PFSK-1 (cell line): ENCODE results near the gene PI4KA.

ENCODE experiments used
- FOXP2 ChIP-seq: optimal IDR thresholded peaks from 2 replicates; pipeline ENCODE3; 2011; ENCODE audit warnings: borderline replicate concordance, control low read depth, inconsistent platforms; ENCODE audit not compliant: insufficient read depth; ENCODE audit errors: extremely low read length, extremely low read depth
- POLR2AphosphoS5 ChIP-seq: IDR thresholded peaks from 2 replicates; pipeline ENCODE4 v1.6.1; 2012; ENCODE audit warnings: low read depth, mild to moderate bottlenecking, control low read depth, low read length, moderate library complexity
- SIN3A ChIP-seq: IDR thresholded peaks from 2 replicates; pipeline ENCODE4 v1.6.1; 2012; ENCODE audit warnings: mild to moderate bottlenecking, low read length, moderate library complexity, borderline replicate concordance; ENCODE audit not compliant: insufficient read depth
- TAF1 ChIP-seq: IDR thresholded peaks from 2 replicates; pipeline ENCODE4 v1.6.1; 2012; ENCODE audit warnings: low read length, control low read depth, borderline replicate concordance; ENCODE audit not compliant: insufficient read depth
- TF ChIP-seq, protein P1 (sequence below), 2 experiments: IDR thresholded peaks; 2 replicates each; pipeline versions ENCODE4 v1.6.1 to v1.8.0; 2011 to 2012; ENCODE audit warnings: low read depth in 2 of 2, low read length in 2 of 2, control low read depth in 1 of 2, inconsistent platforms in 1 of 2, mild to moderate bottlenecking in 1 of 2, moderate library complexity in 1 of 2; ENCODE audit not compliant: insufficient read depth in 1 of 2

Gene PI4KA

DNA sequence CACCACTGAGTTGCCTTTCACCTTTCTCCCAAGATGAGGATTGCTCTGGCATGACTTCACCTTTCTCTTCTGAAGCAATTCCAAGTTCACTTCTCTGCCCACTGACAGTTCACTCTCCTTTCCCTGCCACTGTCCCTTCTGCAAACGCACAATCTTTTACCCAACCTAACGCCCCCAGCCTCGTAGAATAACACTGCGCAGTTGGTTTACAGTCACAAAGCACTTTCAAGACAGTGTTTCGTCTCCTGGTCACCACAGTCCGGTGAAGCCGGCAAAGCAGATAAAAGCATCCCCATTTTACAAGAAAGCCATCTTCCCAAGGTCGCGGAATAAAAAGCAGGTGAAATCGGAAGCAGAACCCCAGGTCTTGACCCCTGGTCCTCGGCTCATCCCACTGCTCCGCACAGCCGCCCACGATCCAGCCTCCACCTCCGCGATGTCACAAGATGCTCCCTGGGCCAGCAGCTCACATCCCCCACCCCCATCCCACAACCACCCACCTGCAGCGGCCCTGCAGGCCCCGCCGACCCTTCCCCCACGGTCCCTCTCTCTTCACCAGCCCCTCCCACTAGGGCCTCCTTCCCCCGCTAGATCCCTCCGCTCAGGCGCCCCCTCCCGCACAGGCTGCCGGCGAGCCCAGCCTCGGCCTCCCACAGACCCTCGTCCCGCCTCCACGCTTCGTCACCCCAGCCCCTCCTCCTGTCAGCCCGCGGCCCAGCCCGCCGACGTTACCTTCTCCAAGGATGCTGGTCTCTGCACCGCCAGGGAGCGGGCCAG is 585 bp downstream of the PI4KA start:
- TF ChIP-seq FOXP2 (no peak), SIN3A (peak; percentile 13; the same call in 1 of the 2 replicates), TAF1 (no peak)
- TF ChIP-seq, protein P1, sequence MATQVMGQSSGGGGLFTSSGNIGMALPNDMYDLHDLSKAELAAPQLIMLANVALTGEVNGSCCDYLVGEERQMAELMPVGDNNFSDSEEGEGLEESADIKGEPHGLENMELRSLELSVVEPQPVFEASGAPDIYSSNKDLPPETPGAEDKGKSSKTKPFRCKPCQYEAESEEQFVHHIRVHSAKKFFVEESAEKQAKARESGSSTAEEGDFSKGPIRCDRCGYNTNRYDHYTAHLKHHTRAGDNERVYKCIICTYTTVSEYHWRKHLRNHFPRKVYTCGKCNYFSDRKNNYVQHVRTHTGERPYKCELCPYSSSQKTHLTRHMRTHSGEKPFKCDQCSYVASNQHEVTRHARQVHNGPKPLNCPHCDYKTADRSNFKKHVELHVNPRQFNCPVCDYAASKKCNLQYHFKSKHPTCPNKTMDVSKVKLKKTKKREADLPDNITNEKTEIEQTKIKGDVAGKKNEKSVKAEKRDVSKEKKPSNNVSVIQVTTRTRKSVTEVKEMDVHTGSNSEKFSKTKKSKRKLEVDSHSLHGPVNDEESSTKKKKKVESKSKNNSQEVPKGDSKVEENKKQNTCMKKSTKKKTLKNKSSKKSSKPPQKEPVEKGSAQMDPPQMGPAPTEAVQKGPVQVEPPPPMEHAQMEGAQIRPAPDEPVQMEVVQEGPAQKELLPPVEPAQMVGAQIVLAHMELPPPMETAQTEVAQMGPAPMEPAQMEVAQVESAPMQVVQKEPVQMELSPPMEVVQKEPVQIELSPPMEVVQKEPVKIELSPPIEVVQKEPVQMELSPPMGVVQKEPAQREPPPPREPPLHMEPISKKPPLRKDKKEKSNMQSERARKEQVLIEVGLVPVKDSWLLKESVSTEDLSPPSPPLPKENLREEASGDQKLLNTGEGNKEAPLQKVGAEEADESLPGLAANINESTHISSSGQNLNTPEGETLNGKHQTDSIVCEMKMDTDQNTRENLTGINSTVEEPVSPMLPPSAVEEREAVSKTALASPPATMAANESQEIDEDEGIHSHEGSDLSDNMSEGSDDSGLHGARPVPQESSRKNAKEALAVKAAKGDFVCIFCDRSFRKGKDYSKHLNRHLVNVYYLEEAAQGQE (IDR thresholded peaks at IDR 0.05; ENCODE audit: insufficient read depth in 1 of 2, low read depth in 2 of 2, low read length in 2 of 2): no peak

DNA sequence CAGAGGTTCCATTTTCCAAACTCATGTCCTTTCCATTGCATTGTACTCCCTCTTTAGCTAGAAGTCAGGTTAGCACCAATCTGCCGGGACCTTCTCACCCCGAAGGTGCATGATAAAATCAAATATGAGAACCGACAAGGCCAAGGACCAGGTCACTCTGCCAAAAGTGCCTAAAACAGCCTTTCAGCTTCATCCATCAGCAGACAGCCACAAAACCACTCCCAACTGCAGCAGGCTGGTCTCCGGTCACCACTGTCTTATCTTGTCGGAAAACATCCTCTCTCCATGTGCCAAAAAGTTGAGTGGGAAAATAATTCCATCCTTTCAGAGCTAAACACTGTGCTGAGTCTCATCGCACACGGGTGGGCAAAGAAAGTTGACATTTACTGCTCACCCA is 1.4 kb downstream of the PI4KA start:
- TF ChIP-seq FOXP2: no peak
- TF ChIP-seq, protein P1 (IDR thresholded peaks at IDR 0.05; ENCODE audit: insufficient read depth in 1 of 2, low read depth in 2 of 2, low read length in 2 of 2): no peak
- TF ChIP-seq POLR2AphosphoS5: no peak
- TF ChIP-seq SIN3A: no peak
- TF ChIP-seq TAF1: no peak

DNA sequence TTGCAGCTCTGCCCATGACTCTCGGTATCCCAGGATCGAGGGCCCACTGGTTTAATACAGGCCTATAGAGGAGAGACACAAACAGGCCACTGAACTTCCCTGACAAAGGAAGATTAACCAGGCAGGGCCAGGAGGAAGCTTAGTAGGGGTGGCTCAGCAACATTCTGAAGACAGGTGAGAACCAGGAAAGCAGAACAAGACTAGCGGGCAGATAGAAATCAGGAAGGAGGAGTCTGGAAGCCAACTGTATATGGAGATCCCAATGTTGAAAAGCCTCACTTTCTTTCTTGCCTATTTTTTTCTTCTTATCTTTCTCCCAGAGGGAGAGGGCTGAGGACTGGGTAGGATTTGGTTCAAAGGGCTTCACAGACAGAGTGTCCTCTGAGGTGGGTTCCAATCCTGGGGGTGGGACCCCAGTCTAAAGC is 5.4 kb downstream of the PI4KA start:
- TF ChIP-seq, protein P1 (IDR thresholded peaks at IDR 0.05; ENCODE audit: insufficient read depth in 1 of 2, low read depth in 2 of 2, low read length in 2 of 2): no peak
- TF ChIP-seq POLR2AphosphoS5 (no peak), SIN3A (no peak), FOXP2 (no peak), TAF1 (no peak)

DNA sequence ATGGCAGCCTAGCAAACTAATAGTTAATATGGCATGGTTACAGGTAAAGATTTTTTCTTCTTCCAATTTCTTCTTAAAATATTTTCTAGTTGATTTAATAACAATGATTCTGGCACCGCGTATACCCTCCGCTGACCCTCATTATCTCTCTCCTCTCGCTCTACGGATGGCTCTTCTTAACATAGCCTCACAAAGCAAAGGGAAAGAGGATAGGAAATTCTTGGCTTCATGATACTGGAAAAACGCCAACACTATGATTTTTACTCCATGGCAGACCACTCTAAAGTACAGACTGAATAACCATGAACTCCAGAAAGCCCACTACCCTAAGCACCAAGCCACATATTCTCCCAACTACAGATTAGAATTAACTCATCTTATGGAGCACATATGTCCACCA is 6.1 kb downstream of the PI4KA start:
- TF ChIP-seq, protein P1 (IDR thresholded peaks at IDR 0.05; ENCODE audit: insufficient read depth in 1 of 2, low read depth in 2 of 2, low read length in 2 of 2): no peak
- no peak for TF ChIP-seq SIN3A
- TF ChIP-seq TAF1: no peak
- TF ChIP-seq POLR2AphosphoS5: no peak
- no peak for TF ChIP-seq FOXP2

DNA sequence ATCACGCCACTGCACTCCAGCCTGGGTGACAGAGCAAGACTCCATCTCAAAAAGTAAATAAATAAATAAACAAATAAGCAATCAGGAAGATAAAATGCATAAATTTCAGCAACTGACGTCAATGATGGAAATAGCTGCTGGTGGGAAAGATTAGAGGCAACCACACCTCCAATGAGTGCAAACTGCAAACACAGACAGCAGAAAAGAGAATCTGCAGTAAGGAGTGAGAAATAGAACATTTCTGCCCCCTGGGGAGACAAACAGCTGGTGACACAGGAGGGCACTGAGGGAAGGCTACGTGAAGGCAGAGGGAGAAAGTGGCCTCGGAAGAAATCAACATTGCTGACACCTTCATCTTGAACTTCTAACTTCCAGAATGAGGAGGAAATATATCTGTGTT is 6.5 kb downstream of the PI4KA start:
- TF ChIP-seq TAF1 (no peak), POLR2AphosphoS5 (no peak)
- TF ChIP-seq, protein P1 (IDR thresholded peaks at IDR 0.05; ENCODE audit: insufficient read depth in 1 of 2, low read depth in 2 of 2, low read length in 2 of 2): no peak
